Measurements from ENCODE around the gene SRPRA. TPM values are rescaled to one million over a fixed set of nuclear protein-coding genes. Genes with fewer than 3 reads are reported as not detected.

SRPRA gene
- total RNA-seq, 2 experiments from 2014 or later, result 127 to 128 TPM

DNA sequence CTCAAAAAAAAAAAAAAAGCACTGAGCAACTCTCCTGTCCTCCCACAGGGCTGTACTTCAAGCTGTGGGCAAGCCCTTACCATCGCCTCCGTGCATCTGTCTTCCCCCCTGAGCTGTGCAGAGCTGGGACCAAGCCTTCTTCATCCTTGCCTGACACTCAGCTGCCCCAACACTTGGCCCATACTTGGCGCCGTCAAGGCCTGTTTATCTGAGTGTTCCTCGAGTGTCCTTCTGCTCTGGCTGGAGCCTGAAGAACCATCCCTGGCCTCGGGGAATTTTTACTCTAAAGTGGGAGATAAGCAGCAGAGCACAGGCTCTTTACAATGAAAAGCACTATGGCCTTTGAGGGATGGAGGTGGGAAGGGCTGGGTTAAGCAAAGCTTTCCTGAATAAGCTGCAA, 12.6 kb upstream of the SRPRA start:
- H3K27ac Mint-ChIP-seq, result no peak overlapping the region
- ChIA-PET CTCF (no interaction called here), POLR2A (interaction anchor here (0.7 to 3.2 kb wide), 8 partner anchors 9 to 70 kb away, joined by 3 to 25 read pairs (median 4); partner anchors contain the start of genes FAM118B, FOXRED1, RPUSD4 and SRPRA)

DNA sequence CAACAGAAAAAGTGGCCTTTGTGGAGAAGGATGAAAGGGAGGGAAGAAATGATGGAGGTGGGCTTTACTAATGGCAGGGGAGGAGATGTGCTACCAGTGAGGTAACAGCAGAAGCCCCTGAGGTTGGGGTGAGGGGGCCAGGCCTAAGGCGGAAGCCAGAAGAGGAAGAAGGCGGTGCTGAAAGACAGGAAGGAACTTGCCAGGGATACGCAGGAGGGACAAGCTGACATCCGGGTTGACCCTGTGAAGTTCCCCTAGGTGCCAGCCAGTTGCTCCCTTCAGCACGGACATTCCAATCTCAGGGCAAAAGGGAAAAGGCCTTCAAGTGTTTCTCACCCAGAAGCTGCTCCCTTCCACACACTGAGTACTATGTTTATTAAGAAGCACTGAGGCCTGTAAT, 11.9 kb upstream of the SRPRA start:
- H3K4me3 Mint-ChIP-seq, result no peak overlapping the region
- POLR2A ChIA-PET, result interaction anchor here (1.6 to 3.2 kb wide), 3 partner anchors 8 to 18 kb away, joined by 6 to 25 read pairs (median 18); partner anchors contain the start of genes FOXRED1 and SRPRA
- CTCF ChIA-PET, result no interaction called here
- peaks cover 44% of the 10 kb centered on the region for H3K4me1 Mint-ChIP-seq (ENCODE audit: low read depth)
- H3K27me3 Mint-ChIP-seq, result no peaks in the 10 kb centered on the region
- peak overlapping the region; percentile 58 for H3K27ac Mint-ChIP-seq
- no peaks in the 10 kb centered on the region for H3K9me3 Mint-ChIP-seq
- intact Hi-C loops (cut with micrococcal nuclease), result no loop called here
- DNase-seq (no peak), ATAC-seq (no peak)
- H3K36me3 Mint-ChIP-seq (ENCODE audit: low read depth), result peaks cover 12% of the 10 kb centered on the region
- TF ChIP-seq, protein P1, sequence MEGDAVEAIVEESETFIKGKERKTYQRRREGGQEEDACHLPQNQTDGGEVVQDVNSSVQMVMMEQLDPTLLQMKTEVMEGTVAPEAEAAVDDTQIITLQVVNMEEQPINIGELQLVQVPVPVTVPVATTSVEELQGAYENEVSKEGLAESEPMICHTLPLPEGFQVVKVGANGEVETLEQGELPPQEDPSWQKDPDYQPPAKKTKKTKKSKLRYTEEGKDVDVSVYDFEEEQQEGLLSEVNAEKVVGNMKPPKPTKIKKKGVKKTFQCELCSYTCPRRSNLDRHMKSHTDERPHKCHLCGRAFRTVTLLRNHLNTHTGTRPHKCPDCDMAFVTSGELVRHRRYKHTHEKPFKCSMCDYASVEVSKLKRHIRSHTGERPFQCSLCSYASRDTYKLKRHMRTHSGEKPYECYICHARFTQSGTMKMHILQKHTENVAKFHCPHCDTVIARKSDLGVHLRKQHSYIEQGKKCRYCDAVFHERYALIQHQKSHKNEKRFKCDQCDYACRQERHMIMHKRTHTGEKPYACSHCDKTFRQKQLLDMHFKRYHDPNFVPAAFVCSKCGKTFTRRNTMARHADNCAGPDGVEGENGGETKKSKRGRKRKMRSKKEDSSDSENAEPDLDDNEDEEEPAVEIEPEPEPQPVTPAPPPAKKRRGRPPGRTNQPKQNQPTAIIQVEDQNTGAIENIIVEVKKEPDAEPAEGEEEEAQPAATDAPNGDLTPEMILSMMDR (IDR thresholded peaks at IDR 0.05), result no peak

More for the DNA sequence above, 12.6 kb upstream of the SRPRA start:
- no peak for DNase-seq
- ATAC-seq, result no peak
- no peaks in the 10 kb centered on the region for H3K27me3 Mint-ChIP-seq
- intact Hi-C loops (cut with micrococcal nuclease), result no loop called here
- peaks cover 8% of the 10 kb centered on the region for H3K36me3 Mint-ChIP-seq (ENCODE audit: low read depth)
- H3K4me3 Mint-ChIP-seq, result peak overlapping the region; percentile 99
- TF ChIP-seq, protein P1 (IDR thresholded peaks at IDR 0.05), result no peak
- H3K4me1 Mint-ChIP-seq (ENCODE audit: low read depth), result peaks cover 42% of the 10 kb centered on the region
- H3K9me3 Mint-ChIP-seq, result no peaks in the 10 kb centered on the region

DNA sequence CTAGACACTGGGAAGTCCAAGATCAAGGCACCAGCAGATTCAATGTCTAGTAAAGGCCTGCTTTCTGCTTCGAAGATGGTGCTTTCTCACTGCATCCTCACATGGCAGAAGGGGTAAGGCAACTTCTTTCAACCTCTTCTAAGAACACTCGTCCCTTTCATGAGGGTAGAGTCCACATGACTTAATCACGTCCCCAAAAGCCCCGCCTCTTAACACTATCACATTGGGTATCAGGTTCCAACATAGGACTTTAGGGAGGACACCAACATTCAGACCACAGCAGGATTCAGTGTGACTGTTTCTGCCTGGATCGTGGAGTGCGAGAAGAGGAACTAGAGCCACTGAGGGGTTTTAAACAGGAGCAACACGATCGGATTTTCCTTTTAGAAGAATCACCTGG, 10.5 kb upstream of the SRPRA start:
- H3K9me3 Mint-ChIP-seq, result no peaks in the 10 kb centered on the region
- ChIA-PET POLR2A (interaction anchor here (1.5 kb wide), 1 partner anchor 10 kb away, joined by 11 read pairs; the partner anchor contains the start of genes FOXRED1 and SRPRA), CTCF (no interaction called here)
- intact Hi-C loops (cut with micrococcal nuclease), result no loop called here
- TF ChIP-seq, protein P1 (IDR thresholded peaks at IDR 0.05), result no peak
- no peak overlapping the region for H3K27ac Mint-ChIP-seq
- peaks cover 34% of the 10 kb centered on the region for H3K4me1 Mint-ChIP-seq (ENCODE audit: low read depth)
- no peaks in the 10 kb centered on the region for H3K27me3 Mint-ChIP-seq
- DNase-seq, result no peak
- peaks cover 25% of the 10 kb centered on the region for H3K36me3 Mint-ChIP-seq (ENCODE audit: low read depth)
- no peak overlapping the region for H3K4me3 Mint-ChIP-seq
- ATAC-seq, result no peak

DNA sequence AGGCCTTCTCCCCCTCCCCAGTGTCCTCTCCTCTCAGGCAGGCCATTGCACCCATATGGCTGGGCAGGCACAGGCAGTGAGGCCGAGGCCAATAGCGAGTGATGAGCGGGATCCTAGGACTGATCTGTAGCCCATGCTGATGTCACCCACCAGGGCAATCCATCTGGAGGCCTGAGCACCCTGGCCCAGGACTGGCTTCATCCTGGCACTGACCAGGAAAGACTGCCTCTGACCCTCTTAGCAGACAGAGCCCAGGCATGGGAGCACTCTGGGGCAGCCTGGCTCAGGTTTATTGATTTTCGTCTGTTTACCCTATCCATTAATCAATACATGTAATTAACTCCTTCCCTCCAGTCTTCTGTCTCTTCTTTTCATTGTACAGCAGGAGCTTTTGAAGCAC, 9.1 kb upstream of the SRPRA start:
- H3K4me3 Mint-ChIP-seq, result no peak overlapping the region
- peaks cover 32% of the 10 kb centered on the region for H3K36me3 Mint-ChIP-seq (ENCODE audit: low read depth)
- ATAC-seq, result no peak
- H3K4me1 Mint-ChIP-seq (ENCODE audit: low read depth), result peaks cover 27% of the 10 kb centered on the region
- DNase-seq, result no peak
- H3K27me3 Mint-ChIP-seq, result no peaks in the 10 kb centered on the region
- intact Hi-C loops (cut with micrococcal nuclease), result no loop called here
- no peaks in the 10 kb centered on the region for H3K9me3 Mint-ChIP-seq
- POLR2A ChIA-PET, result interaction anchor here (1.5 kb wide), 1 partner anchor 9 kb away, joined by 11 read pairs; the partner anchor contains the start of genes FOXRED1 and SRPRA
- CTCF ChIA-PET, result no interaction called here
- no peak overlapping the region for H3K27ac Mint-ChIP-seq
- TF ChIP-seq, protein P1 (IDR thresholded peaks at IDR 0.05), result no peak

DNA sequence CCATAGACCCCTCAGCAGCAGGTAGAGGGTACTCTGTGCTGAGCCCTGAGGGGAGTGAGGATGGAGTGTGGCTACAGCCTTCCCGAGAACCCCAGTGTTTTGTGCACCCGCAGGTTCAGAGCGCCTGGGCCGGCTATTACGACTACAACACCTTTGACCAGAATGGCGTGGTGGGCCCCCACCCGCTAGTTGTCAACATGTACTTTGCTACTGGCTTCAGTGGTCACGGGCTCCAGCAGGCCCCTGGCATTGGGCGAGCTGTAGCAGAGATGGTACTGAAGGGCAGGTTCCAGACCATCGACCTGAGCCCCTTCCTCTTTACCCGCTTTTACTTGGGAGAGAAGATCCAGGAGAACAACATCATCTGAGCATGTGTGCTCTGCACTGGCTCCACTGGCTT, 8.6 kb upstream of the SRPRA start:
- Mint-ChIP-seq H3K27ac (no peak overlapping the region), H3K9me3 (no peaks in the 10 kb centered on the region), H3K4me1 (ENCODE audit: low read depth) (peaks cover 24% of the 10 kb centered on the region), H3K36me3 (ENCODE audit: low read depth) (peaks cover 37% of the 10 kb centered on the region), H3K4me3 (no peak overlapping the region), H3K27me3 (no peaks in the 10 kb centered on the region)
- POLR2A ChIA-PET, result no interaction called here
- intact Hi-C loops (cut with micrococcal nuclease), result no loop called here
- no peak for ATAC-seq
- TF ChIP-seq, protein P1 (IDR thresholded peaks at IDR 0.05), result no peak
- no peak for DNase-seq
- CTCF ChIA-PET, result no interaction called here

Data from activated CD8-positive, alpha-beta T cell treated with anti-CD3 and anti-CD28 coated beads for 36 hours (primary cell).